ENCODE data around the gene POP4. TPM values are rescaled to one million over a fixed set of nuclear protein-coding genes. Genes with fewer than 3 reads are reported as not detected.

The POP4 gene
- total and polyA plus RNA-seq, 10 of the 15 experiments (the other 5 are each of a cell fraction or from before 2014, with no cell fraction given): 52.1 to 231 (median 118) TPM

DNA sequence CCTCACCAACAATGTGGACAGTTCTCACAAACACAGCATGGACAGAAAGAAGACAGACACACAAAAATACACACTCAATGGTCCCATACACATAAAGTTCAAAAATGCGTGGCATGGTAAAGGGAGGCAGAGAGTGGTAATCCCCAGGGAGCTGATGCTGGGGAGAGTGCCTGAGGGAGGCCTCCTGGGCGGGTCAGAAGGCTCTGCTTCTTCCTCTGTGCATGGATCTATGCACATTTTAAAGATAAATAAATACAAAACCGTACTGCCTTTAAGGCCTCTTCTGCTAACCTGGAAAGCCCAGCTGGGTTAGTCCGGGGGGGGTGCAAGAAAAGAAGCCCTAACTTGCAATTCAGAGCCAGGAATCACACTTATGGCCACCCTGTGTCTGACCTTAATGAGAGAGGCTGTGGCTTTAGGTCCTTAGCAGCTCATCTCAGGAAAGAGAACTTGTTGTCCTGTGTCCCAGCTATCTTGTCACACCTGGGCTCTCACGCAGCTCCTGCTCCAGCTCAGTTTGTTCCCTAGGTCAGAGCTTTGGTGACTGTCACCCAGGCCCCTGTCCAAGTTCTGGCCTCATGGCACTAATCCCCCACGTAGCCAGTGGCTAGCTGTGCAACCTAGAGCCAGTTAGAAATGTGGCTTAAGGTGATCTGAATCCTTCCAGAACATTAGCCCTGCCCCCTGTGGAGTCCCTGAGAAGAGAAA, 28.5 kb downstream of the POP4 start:
- H4K20me1 ChIP-seq (ENCODE audit: control insufficient read depth, insufficient read depth): no peaks in the 10 kb centered on the region
- WGBS (ENCODE audit: insufficient coverage, insufficient replicate concordance, low lambda C conversion rate, missing lambda C conversion rate): 42% methylated on average over 6 of the region's 6 CpGs
- in situ Hi-C loops (cut with MboI): no loop called here
- no peaks in the 10 kb centered on the region for H3K9me3 ChIP-seq (replicated peaks; ENCODE audit: control insufficient read depth, insufficient read depth, low read length)
- no peak overlapping the region for H3K9ac ChIP-seq (ENCODE audit: control insufficient read depth, insufficient read depth, low read length)
- no peak overlapping the region for H3K4me3 ChIP-seq
- H3K4me2 ChIP-seq (ENCODE audit: control insufficient read depth, insufficient read depth): no peak overlapping the region
- no peaks in the 10 kb centered on the region for H3K27me3 ChIP-seq (replicated peaks in 1 of 2; ENCODE audit: control insufficient read depth in 2 of 2, insufficient read depth in 2 of 2, low read length in 1 of 2)
- no peak for ATAC-seq
- intact Hi-C loops (cut with micrococcal nuclease; ENCODE audit: unreplicated experiment): no loop called here
- H2AFZ ChIP-seq (ENCODE audit: control insufficient read depth, low read depth, low read length): no peak overlapping the region
- ChIA-PET POLR2A (no interaction called here), RAD21 (ENCODE audit: unreplicated experiment) (no interaction called here), SMC1A (ENCODE audit: uncharacterized antibody, unreplicated experiment) (interaction anchor here (1.7 kb wide), 1 partner anchor 32 kb away, joined by 4 read pairs; no protein-coding TSS in a partner anchor), CTCF (interaction anchor here (0.8 to 1.1 kb wide), 4 partner anchors 14 to 36 kb away, joined by 3 to 4 read pairs (median 3); partner anchors contain the start of gene PLEKHF1)
- DNase-seq (ENCODE audit: low read depth, low spot score): no peak
- H3K36me3 ChIP-seq (ENCODE audit: control insufficient read depth in 2 of 2, insufficient read depth in 2 of 2, low read length in 1 of 2): no peaks in the 10 kb centered on the region
- H3K27ac ChIP-seq (ENCODE audit: control insufficient read depth, insufficient read depth): no peak overlapping the region
- TF ChIP-seq CHD2 (IDR thresholded peaks at IDR 0.05; ENCODE audit: borderline replicate concordance, low read depth, low read length) (no peak), PAX5 (IDR thresholded peaks at IDR 0.05; ENCODE audit: borderline replicate concordance, low read depth, low read length) (no peak), MAX (IDR thresholded peaks at IDR 0.05; ENCODE audit: low read depth, low read length) (no peak), ZBTB4 (CRISPR knock-in tag; IDR thresholded peaks at IDR 0.05) (no peak), ZSCAN29 (IDR thresholded peaks at IDR 0.05) (no peak), LARP7 (IDR thresholded peaks at IDR 0.05) (no peak), SMAD1 (IDR thresholded peaks at IDR 0.05; ENCODE audit: low read depth, partially characterized antibody) (no peak)
- TF ChIP-seq, protein P1, sequence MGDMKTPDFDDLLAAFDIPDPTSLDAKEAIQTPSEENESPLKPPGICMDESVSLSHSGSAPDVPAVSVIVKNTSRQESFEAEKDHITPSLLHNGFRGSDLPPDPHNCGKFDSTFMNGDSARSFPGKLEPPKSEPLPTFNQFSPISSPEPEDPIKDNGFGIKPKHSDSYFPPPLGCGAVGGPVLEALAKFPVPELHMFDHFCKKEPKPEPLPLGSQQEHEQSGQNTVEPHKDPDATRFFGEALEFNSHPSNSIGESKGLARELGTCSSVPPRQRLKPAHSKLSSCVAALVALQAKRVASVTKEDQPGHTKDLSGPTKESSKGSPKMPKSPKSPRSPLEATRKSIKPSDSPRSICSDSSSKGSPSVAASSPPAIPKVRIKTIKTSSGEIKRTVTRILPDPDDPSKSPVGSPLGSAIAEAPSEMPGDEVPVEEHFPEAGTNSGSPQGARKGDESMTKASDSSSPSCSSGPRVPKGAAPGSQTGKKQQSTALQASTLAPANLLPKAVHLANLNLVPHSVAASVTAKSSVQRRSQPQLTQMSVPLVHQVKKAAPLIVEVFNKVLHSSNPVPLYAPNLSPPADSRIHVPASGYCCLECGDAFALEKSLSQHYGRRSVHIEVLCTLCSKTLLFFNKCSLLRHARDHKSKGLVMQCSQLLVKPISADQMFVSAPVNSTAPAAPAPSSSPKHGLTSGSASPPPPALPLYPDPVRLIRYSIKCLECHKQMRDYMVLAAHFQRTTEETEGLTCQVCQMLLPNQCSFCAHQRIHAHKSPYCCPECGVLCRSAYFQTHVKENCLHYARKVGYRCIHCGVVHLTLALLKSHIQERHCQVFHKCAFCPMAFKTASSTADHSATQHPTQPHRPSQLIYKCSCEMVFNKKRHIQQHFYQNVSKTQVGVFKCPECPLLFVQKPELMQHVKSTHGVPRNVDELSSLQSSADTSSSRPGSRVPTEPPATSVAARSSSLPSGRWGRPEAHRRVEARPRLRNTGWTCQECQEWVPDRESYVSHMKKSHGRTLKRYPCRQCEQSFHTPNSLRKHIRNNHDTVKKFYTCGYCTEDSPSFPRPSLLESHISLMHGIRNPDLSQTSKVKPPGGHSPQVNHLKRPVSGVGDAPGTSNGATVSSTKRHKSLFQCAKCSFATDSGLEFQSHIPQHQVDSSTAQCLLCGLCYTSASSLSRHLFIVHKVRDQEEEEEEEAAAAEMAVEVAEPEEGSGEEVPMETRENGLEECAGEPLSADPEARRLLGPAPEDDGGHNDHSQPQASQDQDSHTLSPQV (IDR thresholded peaks at IDR 0.05): no peak
- no peaks in the 10 kb centered on the region for H3K79me2 ChIP-seq (ENCODE audit: control insufficient read depth, insufficient read depth, low read length)
- no TSS peak for BruUV-seq (replicated peaks)
- H3K4me1 ChIP-seq (ENCODE audit: control insufficient read depth, insufficient read depth, low read length): no peaks in the 10 kb centered on the region
- FAIRE-seq: no peak
